ENCODE data around the gene SMARCB1.

The SMARCB1 gene

DNA sequence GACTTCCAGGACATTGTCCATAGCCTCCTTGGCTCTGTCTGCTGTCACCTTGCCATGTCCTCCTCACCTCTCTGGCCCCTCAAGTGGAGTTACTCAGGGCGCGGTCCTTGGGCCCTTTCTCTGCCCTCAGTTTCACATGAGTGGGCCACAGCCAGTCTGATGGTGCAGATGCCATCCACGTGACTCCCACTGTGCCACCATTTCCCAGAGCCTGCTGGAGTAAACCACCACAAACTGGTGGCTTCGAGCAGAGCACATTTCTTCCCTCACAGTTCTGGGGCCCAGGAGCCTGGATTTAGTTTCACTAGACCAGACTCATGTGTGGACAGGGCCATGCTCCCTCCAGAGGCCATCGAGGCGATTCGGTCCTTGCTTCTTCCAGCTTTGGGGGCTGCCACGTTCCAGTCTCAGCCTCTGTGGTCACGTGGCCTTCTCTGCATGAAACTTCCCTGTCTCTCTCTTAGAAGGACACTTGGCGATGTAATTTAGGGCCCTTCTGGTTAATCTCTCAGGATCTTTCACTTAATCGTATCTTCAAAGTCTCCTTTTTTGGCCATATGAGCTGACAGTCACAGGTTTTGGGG lies 14.6 kb downstream of the SMARCB1 start:
- TF ChIP-seq, protein P1, sequence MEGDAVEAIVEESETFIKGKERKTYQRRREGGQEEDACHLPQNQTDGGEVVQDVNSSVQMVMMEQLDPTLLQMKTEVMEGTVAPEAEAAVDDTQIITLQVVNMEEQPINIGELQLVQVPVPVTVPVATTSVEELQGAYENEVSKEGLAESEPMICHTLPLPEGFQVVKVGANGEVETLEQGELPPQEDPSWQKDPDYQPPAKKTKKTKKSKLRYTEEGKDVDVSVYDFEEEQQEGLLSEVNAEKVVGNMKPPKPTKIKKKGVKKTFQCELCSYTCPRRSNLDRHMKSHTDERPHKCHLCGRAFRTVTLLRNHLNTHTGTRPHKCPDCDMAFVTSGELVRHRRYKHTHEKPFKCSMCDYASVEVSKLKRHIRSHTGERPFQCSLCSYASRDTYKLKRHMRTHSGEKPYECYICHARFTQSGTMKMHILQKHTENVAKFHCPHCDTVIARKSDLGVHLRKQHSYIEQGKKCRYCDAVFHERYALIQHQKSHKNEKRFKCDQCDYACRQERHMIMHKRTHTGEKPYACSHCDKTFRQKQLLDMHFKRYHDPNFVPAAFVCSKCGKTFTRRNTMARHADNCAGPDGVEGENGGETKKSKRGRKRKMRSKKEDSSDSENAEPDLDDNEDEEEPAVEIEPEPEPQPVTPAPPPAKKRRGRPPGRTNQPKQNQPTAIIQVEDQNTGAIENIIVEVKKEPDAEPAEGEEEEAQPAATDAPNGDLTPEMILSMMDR (IDR thresholded peaks at IDR 0.05; ENCODE audit: low read depth, low read length, missing control alignments), result no peak
- no peak for DNase-seq (ENCODE audit: extremely low read depth, low read depth)
- no peak overlapping the region for H3K4me3 ChIP-seq (replicated peaks; ENCODE audit: low read depth, low read length)

DNA sequence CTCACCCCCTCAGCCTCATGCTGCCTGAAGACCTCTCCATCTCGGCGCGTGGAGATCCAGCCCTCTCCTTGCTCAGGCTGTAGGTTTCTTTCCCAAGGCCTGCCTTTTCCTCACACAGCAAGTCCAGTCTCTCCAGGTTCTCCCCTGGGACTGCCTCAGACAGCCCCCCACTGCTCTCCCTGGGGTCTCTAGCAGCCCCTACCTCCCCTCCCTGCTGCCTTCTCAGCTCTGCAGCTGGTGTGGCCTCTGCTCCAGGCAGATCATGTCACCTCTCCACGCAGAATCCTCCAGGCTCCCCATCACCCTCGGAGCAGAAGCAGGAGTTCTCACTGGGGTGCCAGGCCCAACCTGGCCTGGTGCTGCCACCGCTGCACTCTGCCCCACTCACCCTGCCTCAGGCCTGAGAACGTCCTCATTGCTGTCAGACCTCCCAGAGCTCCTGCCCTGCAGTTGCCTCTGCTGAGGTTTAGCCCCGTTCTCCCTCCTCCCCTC lies 15.2 kb downstream of the SMARCB1 start:
- TF ChIP-seq, protein P1 (IDR thresholded peaks at IDR 0.05; ENCODE audit: low read depth, low read length, missing control alignments), result no peak
- H3K4me3 ChIP-seq (replicated peaks; ENCODE audit: low read depth, low read length), result no peak overlapping the region
- DNase-seq (ENCODE audit: extremely low read depth, low read depth), result no peak

DNA sequence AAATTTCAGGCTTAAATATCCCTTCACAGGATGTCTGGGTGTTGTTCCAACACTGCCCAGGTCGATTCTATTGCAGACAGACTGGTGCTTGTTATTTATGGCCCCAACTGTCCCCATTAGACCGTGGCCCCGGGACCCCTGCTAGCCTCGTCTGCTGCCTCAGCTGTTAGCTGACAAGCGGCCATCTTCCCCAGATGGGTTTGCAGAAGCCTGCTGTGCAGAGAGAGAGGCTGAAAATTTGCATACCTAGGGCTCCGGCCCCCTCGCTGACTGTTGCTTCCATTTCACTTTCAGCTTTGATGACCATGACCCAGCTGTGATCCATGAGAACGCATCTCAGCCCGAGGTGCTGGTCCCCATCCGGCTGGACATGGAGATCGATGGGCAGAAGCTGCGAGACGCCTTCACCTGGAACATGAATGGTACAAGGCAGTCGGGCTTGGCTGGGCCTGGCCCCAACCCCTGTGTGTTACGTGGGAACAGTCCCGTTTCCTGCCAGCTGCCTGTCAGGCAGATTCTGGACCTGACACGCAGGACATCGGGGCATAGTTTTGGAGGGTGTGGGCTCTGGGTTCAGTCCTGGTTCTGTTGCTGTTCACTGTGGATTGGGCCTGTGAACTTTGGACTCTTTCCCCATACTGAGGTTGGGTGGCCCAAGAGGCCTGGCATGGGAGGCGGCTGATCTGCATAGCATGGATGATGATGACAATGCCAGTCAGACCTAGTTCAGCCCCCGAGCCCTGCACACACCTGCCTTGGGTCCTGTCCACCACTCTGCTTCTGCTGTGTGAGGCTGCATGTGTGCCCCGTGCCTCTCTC lies 16.4 kb downstream of the SMARCB1 start:
- H3K4me3 ChIP-seq (replicated peaks; ENCODE audit: low read depth, low read length), result no peak overlapping the region
- DNase-seq (ENCODE audit: extremely low read depth, low read depth), result no peak
- TF ChIP-seq, protein P1 (IDR thresholded peaks at IDR 0.05; ENCODE audit: low read depth, low read length, missing control alignments), result no peak

DNA sequence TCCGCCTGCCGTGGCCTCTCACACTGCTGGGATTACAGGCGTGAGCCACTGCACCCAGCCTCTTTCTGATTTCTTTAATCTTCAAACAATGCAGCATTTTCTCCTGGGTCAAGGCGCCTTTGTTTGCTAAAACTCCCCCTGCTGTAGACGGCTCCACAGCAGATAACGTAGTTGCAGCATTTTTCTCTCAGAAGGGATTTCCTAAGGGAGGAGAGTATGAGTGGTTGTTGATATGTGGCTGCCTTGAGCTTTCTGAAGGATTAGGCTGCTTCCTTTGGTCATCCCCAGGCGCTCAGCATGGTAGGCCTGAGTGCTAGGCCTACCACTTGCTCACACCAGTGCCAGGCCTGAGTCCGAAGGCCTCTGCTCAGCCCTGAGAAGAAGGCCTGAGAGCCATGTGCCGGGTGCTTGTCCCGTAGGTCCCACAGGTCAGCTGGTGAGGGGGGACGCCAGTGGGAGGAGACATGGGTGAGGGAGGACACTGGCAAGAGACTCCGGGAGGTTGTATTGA lies 18.1 kb downstream of the SMARCB1 start:
- DNase-seq (ENCODE audit: extremely low read depth, low read depth), result no peak
- TF ChIP-seq, protein P1 (IDR thresholded peaks at IDR 0.05; ENCODE audit: low read depth, low read length, missing control alignments), result no peak
- H3K4me3 ChIP-seq (replicated peaks; ENCODE audit: low read depth, low read length), result no peak overlapping the region

DNA sequence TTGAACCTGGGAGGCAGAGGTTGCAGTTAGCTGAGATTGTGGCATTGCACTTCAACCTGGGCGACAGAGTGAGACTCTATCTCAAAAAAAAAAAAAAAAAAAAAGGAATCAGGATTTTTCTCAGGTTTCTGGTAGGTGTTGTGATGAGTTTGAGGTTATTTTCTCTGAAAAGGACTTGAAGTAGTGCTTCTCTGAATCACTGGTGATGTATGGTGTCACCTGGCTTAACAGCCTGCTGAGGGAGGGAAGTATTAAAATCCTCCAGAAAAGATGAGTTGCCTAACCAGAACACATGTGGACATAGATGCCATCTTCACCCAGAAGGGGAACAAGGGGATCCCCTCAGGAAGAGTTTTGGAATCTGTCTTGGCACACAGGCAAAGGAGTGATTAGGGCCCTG lies 20.1 kb downstream of the SMARCB1 start:
- DNase-seq (ENCODE audit: extremely low read depth, low read depth), result no peak
- TF ChIP-seq, protein P1 (IDR thresholded peaks at IDR 0.05; ENCODE audit: low read depth, low read length, missing control alignments), result no peak
- H3K4me3 ChIP-seq (replicated peaks; ENCODE audit: low read depth, low read length), result no peak overlapping the region

DNA sequence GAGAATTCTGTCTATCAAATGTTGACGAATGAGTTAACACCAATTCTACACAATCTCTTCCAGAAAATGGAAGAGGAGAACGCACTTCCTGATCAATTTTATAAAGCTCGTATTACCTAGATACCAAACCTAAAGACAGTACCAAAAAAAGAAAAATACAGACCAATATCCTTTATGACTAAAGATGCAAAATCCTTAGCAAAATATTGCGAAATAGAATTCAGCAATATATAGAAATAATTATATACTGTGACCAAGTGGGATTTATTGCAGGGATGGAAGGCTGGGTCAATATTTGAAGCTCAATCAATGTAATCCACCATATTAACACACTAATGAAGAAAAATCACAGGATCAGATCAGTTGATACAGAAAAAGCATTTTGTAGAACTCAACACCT lies 25.6 kb downstream of the SMARCB1 start:
- no peak overlapping the region for H3K4me3 ChIP-seq (replicated peaks; ENCODE audit: low read depth, low read length)
- DNase-seq (ENCODE audit: extremely low read depth, low read depth), result no peak
- TF ChIP-seq, protein P1 (IDR thresholded peaks at IDR 0.05; ENCODE audit: low read depth, low read length, missing control alignments), result no peak

All from HFF-Myc (cell line).